IMR-90 (cell line): ENCODE data around the gene RAP2A. TPM values are rescaled to one million over a fixed set of nuclear protein-coding genes. Genes with fewer than 3 reads are reported as not detected.

Source experiments
- ATAC-seq: fragments of 200-7000 bp; cut with Tn5 transposase; 2 replicates; pipeline ENCODE4 v1.9.1; 2020; ENCODE audit warnings: low read depth, mild to moderate bottlenecking, moderate library complexity
- BruUV-seq: library from RNA; stranded (reverse); fragments of 400-500 nt; replicated peaks from 2 replicates; lab custom pipeline; 2021; lab: Mats Ljungman, UMichigan
- CTCF ChIA-PET: fragments of 300-600 bp; formaldehyde crosslinking; extraction: SDS; loops from one replicate; lab custom pipeline; 2021; ENCODE audit warnings: antibody characterized with exemption; lab: Yijun Ruan, JAX
- POLR2A ChIA-PET: fragments of 300-600 bp; sonication (Branson Sonifier 250); formaldehyde crosslinking; loops from one replicate; lab custom pipeline; 2022; ENCODE audit warnings: antibody characterized with exemption; ENCODE audit not compliant: unreplicated experiment; lab: Charles Lee
- DNase-seq: peaks from one replicate; pipeline ENCODE4 v3.0.0; 2013
- H2AFZ ChIP-seq: replicated peaks from 2 replicates; pipeline ENCODE3; 2013; ENCODE audit warnings: low read length, mild to moderate bottlenecking; ENCODE audit not compliant: poor library complexity
- H2AK5ac ChIP-seq: 2 replicates; pipeline ENCODE4 v1.6.1; 2013; ENCODE audit warnings: low read depth, low read length, inconsistent platforms
- H2AK9ac ChIP-seq: replicated peaks from 2 replicates; pipeline ENCODE3; 2013; ENCODE audit warnings: mild to moderate bottlenecking, low read depth, low read length, moderate library complexity; ENCODE audit not compliant: poor library complexity
- H2BK120ac ChIP-seq: 2 replicates; pipeline ENCODE4 v1.6.1; 2013; ENCODE audit warnings: low read depth, low read length, inconsistent platforms
- H2BK15ac ChIP-seq: 3 replicates; pipeline ENCODE4 v1.6.1; 2013; ENCODE audit warnings: low read depth, low read length, inconsistent platforms
- H2BK20ac ChIP-seq: 2 replicates; pipeline ENCODE4 v1.6.1; 2013; ENCODE audit warnings: low read depth, mild to moderate bottlenecking, inconsistent platforms, low read length, moderate library complexity
- H2BK5ac ChIP-seq: 2 replicates; pipeline ENCODE4 v1.6.1; 2013; ENCODE audit warnings: mild to moderate bottlenecking, low read depth, low read length, inconsistent platforms; ENCODE audit not compliant: poor library complexity, severe bottlenecking
- H3K14ac ChIP-seq: replicated peaks from 2 replicates; pipeline ENCODE4 v1.6.1; 2013; ENCODE audit warnings: low read depth, low read length, inconsistent platforms
- H3K18ac ChIP-seq: 2 replicates; pipeline ENCODE4 v1.6.1; 2013; ENCODE audit warnings: low read depth, low read length, control low read depth
- H3K23ac ChIP-seq: 2 replicates; pipeline ENCODE4 v1.6.1; 2013; ENCODE audit warnings: low read depth, low read length, inconsistent platforms
- H3K27ac ChIP-seq: 2 replicates; pipeline ENCODE4 v1.5.1; 2013; ENCODE audit warnings: mild to moderate bottlenecking, control low read depth, low read length; ENCODE audit not compliant: insufficient read depth
- H3K27me3 ChIP-seq: 2 replicates; pipeline ENCODE4 v1.6.1; 2013; ENCODE audit warnings: low read length; ENCODE audit not compliant: control insufficient read depth, insufficient read depth
- H3K36me3 ChIP-seq: 2 replicates; pipeline ENCODE4 v1.6.1; 2013; ENCODE audit warnings: low read length, mixed read lengths; ENCODE audit not compliant: control insufficient read depth, insufficient read depth
- H3K4ac ChIP-seq: 2 replicates; pipeline ENCODE4 v1.6.1; 2013; ENCODE audit warnings: low read depth, low read length, inconsistent platforms
- H3K4me1 ChIP-seq: 2 replicates; pipeline ENCODE4 v1.6.1; 2013; ENCODE audit warnings: low read length, mixed read lengths; ENCODE audit not compliant: control insufficient read depth, insufficient read depth
- H3K4me2 ChIP-seq: 2 replicates; pipeline ENCODE4 v1.6.1; 2013; ENCODE audit warnings: low read depth, mild to moderate bottlenecking, control low read depth, low read length, moderate library complexity
- H3K4me3 ChIP-seq: 2 replicates; pipeline ENCODE4 v1.5.1; 2013; ENCODE audit warnings: low read depth, mild to moderate bottlenecking, control low read depth, low read length, moderate library complexity; ENCODE audit not compliant: insufficient read depth
- H3K56ac ChIP-seq: 2 replicates; pipeline ENCODE4 v1.6.1; 2013; ENCODE audit warnings: low read length, inconsistent platforms; ENCODE audit not compliant: insufficient read depth; ENCODE audit errors: extremely low read depth
- H3K79me1 ChIP-seq, 2 experiments: 2 replicates each; pipeline ENCODE4 v1.6.1; 2013; ENCODE audit warnings: low read length in 2 of 2, inconsistent platforms in 1 of 2, low read depth in 1 of 2
- H3K9ac ChIP-seq: 2 replicates; pipeline ENCODE4 v1.6.1; 2013; ENCODE audit warnings: low read depth, low read length, control low read depth
- H3K9me1 ChIP-seq: 2 replicates; pipeline ENCODE4 v1.6.1; 2013; ENCODE audit warnings: low read length, inconsistent platforms; ENCODE audit not compliant: insufficient read depth
- H3K9me3 ChIP-seq: 2 replicates; pipeline ENCODE4 v1.6.1; 2013; ENCODE audit warnings: low read length; ENCODE audit not compliant: control insufficient read depth, insufficient read depth
- H4K20me1 ChIP-seq: 2 replicates; pipeline ENCODE4 v1.6.1; 2013; ENCODE audit warnings: low read length, inconsistent platforms; ENCODE audit not compliant: insufficient read depth
- H4K5ac ChIP-seq: 2 replicates; pipeline ENCODE4 v1.6.1; 2013; ENCODE audit warnings: mild to moderate bottlenecking, low read depth, low read length, control low read depth
- H4K8ac ChIP-seq, 2 experiments: 2 replicates each; pipeline ENCODE4 v1.6.1; 2013; ENCODE audit warnings: low read depth in 2 of 2, low read length in 2 of 2, control low read depth in 1 of 2, inconsistent platforms in 1 of 2
- H4K91ac ChIP-seq: 2 replicates; pipeline ENCODE4 v1.6.1; 2013; ENCODE audit warnings: low read depth, low read length, inconsistent platforms; ENCODE audit not compliant: insufficient read depth
- CEBPB ChIP-seq: IDR thresholded peaks from 2 replicates; pipeline ENCODE4 v1.6.1; 2012; ENCODE audit warnings: low read depth, low read length, improper control_type of control experiment
- CHD1 ChIP-seq: IDR thresholded peaks from 2 replicates; pipeline ENCODE4 v1.6.1; 2012; ENCODE audit warnings: low read depth, low read length, improper control_type of control experiment
- ELK1 ChIP-seq: fragments of 150-350 bp; IDR thresholded peaks from 2 replicates; pipeline ENCODE4 v1.6.1; 2016; ENCODE audit warnings: low read depth, mild to moderate bottlenecking, low read length, moderate library complexity, borderline replicate concordance
- FOS ChIP-seq: fragments of 150-350 bp; IDR thresholded peaks from 2 replicates; pipeline ENCODE4 v1.6.1; 2016; ENCODE audit warnings: low read depth, low read length
- MAFK ChIP-seq: IDR thresholded peaks from 2 replicates; pipeline ENCODE4 v1.6.1; 2012; ENCODE audit warnings: low read depth, low read length, improper control_type of control experiment
- MAZ ChIP-seq: IDR thresholded peaks from 2 replicates; pipeline ENCODE4 v1.6.1; 2012; ENCODE audit warnings: low read depth, mild to moderate bottlenecking, low read length, improper control_type of control experiment, moderate library complexity, borderline replicate concordance
- MXI1 ChIP-seq: IDR thresholded peaks from 2 replicates; pipeline ENCODE4 v1.6.1; 2012; ENCODE audit warnings: low read depth, mild to moderate bottlenecking, low read length, moderate library complexity, borderline replicate concordance
- NFE2L2 ChIP-seq: fragments of 150-350 bp; IDR thresholded peaks from 2 replicates; pipeline ENCODE4 v1.6.1; 2016; ENCODE audit warnings: low read depth, mild to moderate bottlenecking, low read length
- POLR2A ChIP-seq: IDR thresholded peaks from 2 replicates; pipeline ENCODE4 v1.6.1; 2012; ENCODE audit warnings: mild to moderate bottlenecking, low read depth, low read length
- RAD21 ChIP-seq: IDR thresholded peaks from 2 replicates; pipeline ENCODE4 v1.6.1; 2012; ENCODE audit warnings: low read length, improper control_type of control experiment
- RCOR1 ChIP-seq: IDR thresholded peaks from 2 replicates; pipeline ENCODE4 v1.6.1; 2012; ENCODE audit warnings: mild to moderate bottlenecking, low read length, improper control_type of control experiment; ENCODE audit not compliant: insufficient replicate concordance
- RFX5 ChIP-seq: IDR thresholded peaks from 2 replicates; pipeline ENCODE4 v1.8.0; 2012; ENCODE audit warnings: low read depth, mild to moderate bottlenecking, low read length, moderate library complexity
- SMC3 ChIP-seq: fragments of 150-350 bp; IDR thresholded peaks from 2 replicates; pipeline ENCODE4 v1.6.1; 2016; ENCODE audit warnings: low read depth, mild to moderate bottlenecking, antibody characterized with exemption, low read length, moderate library complexity
- USF2 ChIP-seq: fragments of 150-350 bp; IDR thresholded peaks from 2 replicates; pipeline ENCODE4 v1.6.1; 2017; ENCODE audit warnings: mild to moderate bottlenecking, antibody characterized with exemption, low read length, low read depth
- WGBS, 2 experiments: methylation state at CpG; one replicate each; pipeline versions ENCODE4 v1.1.5 to v1.1.7; 2013; ENCODE audit warnings: missing lambda C conversion rate in 2 of 2; ENCODE audit not compliant: insufficient read length in 1 of 2; ENCODE audit errors: extremely low coverage in 2 of 2; 5-methylcytosine and 5-hydroxymethylcytosine counted together
- dilution Hi-C: fragments of 300-500 bp; cut with HindIII; formaldehyde crosslinking; loops from one replicate; pipeline ENCODE4 v1.14.3; 2018; ENCODE audit warnings: low sequenced_read_pairs; ENCODE audit not compliant: unreplicated experiment
- in situ Hi-C: fragments of 300-500 bp; cut with MboI; formaldehyde crosslinking; loops from 3 replicates; pipeline ENCODE4 v1.14.3; 2019; ENCODE audit warnings: low sequenced_read_pairs, inconsistent platforms, mixed read lengths
- intact Hi-C: fragments of 100-400 bp; cut with micrococcal nuclease; formaldehyde crosslinking; loops from 2 replicates; pipeline ENCODE4 v1.10.0; 2022
- polyA plus RNA-seq, 3 experiments: library from polyadenylated mRNA; depleted of rRNA; stranded (reverse); fragments of >200 nt; gene quantifications; 2 replicates each; pipeline ENCODE4 v1.2.3, GENCODE V29; 2012; ENCODE audit warnings: low replicate concordance in 1 of 3
- total RNA-seq: library from RNA; depleted of rRNA; stranded (reverse); fragments of >200 nt; gene quantifications from 2 replicates; pipeline ENCODE4 v1.2.3, GENCODE V29; 2012

The RAP2A gene
- total and polyA plus RNA-seq, 2 of the 4 experiments (the other 2 are of a cell fraction), result 6.4 to 21.0 TPM

- TF ChIP-seq RCOR1 (no peak), NFE2L2 (no peak), CHD1 (no peak), MXI1 (no peak), RAD21 (no peak), SMC3 (no peak), USF2 (no peak), POLR2A (no peak), CEBPB (no peak), FOS (no peak), MAZ (no peak), MAFK (no peak), RFX5 (no peak), ELK1 (no peak)
- no peak overlapping the region for H3K56ac ChIP-seq
- no peak overlapping the region for H3K23ac ChIP-seq
- H2AK9ac ChIP-seq, result no peak overlapping the region
- no peak overlapping the region for H3K4me2 ChIP-seq
- WGBS, 2 experiments, result no CpG with 5 or more reads among the region's 3 CpGs
- CTCF ChIA-PET, result interaction anchor here (0.9 kb wide), 1 partner anchor 22 kb away, joined by 3 read pairs; no protein-coding TSS in a partner anchor
- no peak overlapping the region for H2BK20ac ChIP-seq
- H3K27me3 ChIP-seq, result no peaks in the 10 kb centered on the region
- no peak overlapping the region for H3K14ac ChIP-seq
- H3K9me3 ChIP-seq, result no peaks in the 10 kb centered on the region
- peaks cover 19 to 47% of the 10 kb centered on the region in 2 experiments; a peak in 3 of 4 replicates for H3K79me1 ChIP-seq
- H3K4me1 ChIP-seq, result peaks cover 3% of the 10 kb centered on the region
- H3K9me1 ChIP-seq, result peaks cover 8% of the 10 kb centered on the region
- no peak overlapping the region; the same call in 1 of the 2 replicates for H3K18ac ChIP-seq
- BruUV-seq, result no TSS peak
- H2BK5ac ChIP-seq, result no peak overlapping the region
- H3K9ac ChIP-seq, result no peak overlapping the region
- H2AK5ac ChIP-seq, result no peak overlapping the region
- no peak for ATAC-seq
- H2BK15ac ChIP-seq, result no peak overlapping the region
- H3K27ac ChIP-seq, result no peak overlapping the region
- H4K5ac ChIP-seq, result no peak overlapping the region
- peaks cover 24% of the 10 kb centered on the region for H3K36me3 ChIP-seq
- no peak overlapping the region for H4K8ac ChIP-seq
- no peak overlapping the region for H4K91ac ChIP-seq
- no peak overlapping the region for H2AFZ ChIP-seq
- no peaks in the 10 kb centered on the region for H4K20me1 ChIP-seq
- intact Hi-C loops (no loop called here), in situ Hi-C loops (no loop called here), dilution Hi-C loops (no loop called here)
- H2BK120ac ChIP-seq, result no peak overlapping the region
- no peak overlapping the region for H3K4me3 ChIP-seq
- no peak overlapping the region for H3K4ac ChIP-seq
- no peak for DNase-seq
- POLR2A ChIA-PET, result no interaction called here
Observed at GRCh38 chr13:97385854-97386253, 48.1 kb upstream of the RAP2A start.
